Thyroid gland (tissue), 4 donors: ENCODE measurements around the gene ALDOC.
A peak's percentile ranks its signal among the peaks of the same experiment; 100 is the strongest.

Source experiments
- CTCF ChIP-seq, 6 experiments: fragments of 200-600 bp in 3 of 6; fragments of 450-650 bp in 3 of 6; sonication (generic) in 3 of 6; IDR thresholded peaks; one replicate each; pipeline ENCODE4 v1.5.1; 2016 to 2019; ENCODE audit warnings: antibody characterized with exemption in 6 of 6, mild to moderate bottlenecking in 2 of 6, inconsistent platforms in 1 of 6, moderate library complexity in 1 of 6
- POLR2A ChIP-seq, 2 donors: fragments of 450-650 bp; IDR thresholded peaks; one replicate each; pipeline ENCODE4 v1.6.1; 2017; ENCODE audit warnings: antibody characterized with exemption in 2 of 2, mild to moderate bottlenecking in 2 of 2, moderate library complexity in 1 of 2

- TF ChIP-seq CTCF (IDR thresholded peaks at IDR 0.05) (peak; percentile 82 to 94 (median 84)), POLR2A (IDR thresholded peaks at IDR 0.05) (no peak)
These were observed 28.9 kb downstream of the ALDOC start for GRCh38 chr17:28547623-28548416.
